GM18505 (cell line): ENCODE data around the gene TUBA8.
"Not testable (repeated sequence)": the region's sequence is repeated elsewhere in the genome, so short reads cannot be mapped to it uniquely, and the experiment has no call there.

Source experiments
- ATAC-seq: cut with Tn5 transposase; IDR thresholded peaks from one replicate; pipeline ENCODE4 v1.9.1; 2021; ENCODE audit not compliant: unreplicated experiment
- POLR2A ChIP-seq: IDR thresholded peaks from 4 replicates; pipeline ENCODE4 v1.6.1; 2011; ENCODE audit warnings: borderline replicate concordance; ENCODE audit not compliant: insufficient read depth, insufficient read length; ENCODE audit errors: extremely low read depth

TUBA8 gene

GRCh38 chr22:18144105-18144504 lies 33.5 kb downstream of the TUBA8 start:
- no peak for TF ChIP-seq POLR2A
- no peak for ATAC-seq

- no peak for ATAC-seq
- TF ChIP-seq POLR2A, result no peak
Measured at GRCh38 chr22:18145676-18146388, 35.2 kb downstream of the TUBA8 start.

- no peak for ATAC-seq
- no peak for TF ChIP-seq POLR2A
Measured at GRCh38 chr22:18146389-18146753, 35.8 kb downstream of the TUBA8 start.

GRCh38 chr22:18147791-18148190 lies 37.2 kb downstream of the TUBA8 start:
- TF ChIP-seq POLR2A, result no peak
- ATAC-seq, result no peak

GRCh38 chr22:18148293-18148965 lies 37.8 kb downstream of the TUBA8 start:
- no peak for TF ChIP-seq POLR2A
- no peak for ATAC-seq

GRCh38 chr22:18152519-18152918 lies 41.9 kb downstream of the TUBA8 start:
- no peak for TF ChIP-seq POLR2A
- no peak for ATAC-seq

- no peak for TF ChIP-seq POLR2A
- no peak for ATAC-seq
Measured at GRCh38 chr22:18154821-18155390, 44.3 kb downstream of the TUBA8 start.

- ATAC-seq, result not testable (repeated sequence)
Measured at GRCh38 chr22:18155546-18155945, 44.9 kb downstream of the TUBA8 start.

GRCh38 chr22:18156878-18157713 lies 46.5 kb downstream of the TUBA8 start:
- no peak for TF ChIP-seq POLR2A
- no peak for ATAC-seq

- ATAC-seq, result no peak
- TF ChIP-seq POLR2A, result no peak
Measured at GRCh38 chr22:18157714-18158028, 47.1 kb downstream of the TUBA8 start.

- not testable (repeated sequence) for ATAC-seq
Measured at GRCh38 chr22:18160641-18161040, 50.0 kb downstream of the TUBA8 start.

GRCh38 chr22:18163843-18164242 lies 53.2 kb downstream of the TUBA8 start:
- not testable (repeated sequence) for ATAC-seq

- ATAC-seq, result not testable (repeated sequence)
Measured at GRCh38 chr22:18164584-18164983, 54.0 kb downstream of the TUBA8 start.

GRCh38 chr22:18165356-18165755 lies 54.7 kb downstream of the TUBA8 start:
- ATAC-seq, result not testable (repeated sequence)

- ATAC-seq, result not testable (repeated sequence)
Measured at GRCh38 chr22:18170284-18170683, 59.7 kb downstream of the TUBA8 start.

- not testable (repeated sequence) for ATAC-seq
Measured at GRCh38 chr22:18172203-18172602, 61.6 kb downstream of the TUBA8 start.

- not testable (repeated sequence) for ATAC-seq
Measured at GRCh38 chr22:18172776-18173175, 62.2 kb downstream of the TUBA8 start.

- ATAC-seq, result not testable (repeated sequence)
Measured at GRCh38 chr22:18173441-18173840, 62.8 kb downstream of the TUBA8 start.
